ENCODE measurements around the gene GNAL. TPM values are rescaled to one million over a fixed set of nuclear protein-coding genes. Genes with fewer than 3 reads are reported as not detected.

Gene GNAL
- total RNA-seq, 1 experiment from 2014 or later = 4.6 TPM

- no peaks in the 10 kb centered on the region for H3K27me3 ChIP-seq (ENCODE audit: insufficient read depth, low read length)
- BruUV-seq (replicated peaks) = no TSS peak
- H3K27ac ChIP-seq (ENCODE audit: low read depth, low read length) = no peak overlapping the region
- ATAC-seq = no peak
- no peaks in the 10 kb centered on the region for H4K20me1 ChIP-seq (ENCODE audit: insufficient read depth)
- no peak for DNase-seq (ENCODE audit: low read depth, low spot score)
- no peak overlapping the region for H3K4me2 ChIP-seq (ENCODE audit: low read length)
- no peak overlapping the region for H3K4me3 ChIP-seq (replicated peaks in 1 of 2; ENCODE audit: low read depth in 1 of 2, low read length in 2 of 2)
- no peak overlapping the region for H2AFZ ChIP-seq (ENCODE audit: low read depth, low read length, poor library complexity, severe bottlenecking)
- no peak for TF ChIP-seq YY1 (IDR thresholded peaks at IDR 0.05; ENCODE audit: extremely low read depth, insufficient replicate concordance, low read depth, low read length)
- no peak for TF ChIP-seq FOSL1 (IDR thresholded peaks at IDR 0.05; ENCODE audit: low read depth)
- TF ChIP-seq CTCF (IDR thresholded peaks at IDR 0.05 in 2 of 3, conservative IDR thresholded peaks at IDR 0.05 in 1 of 3; ENCODE audit: borderline replicate concordance in 1 of 3, insufficient read depth in 1 of 3, low read depth in 2 of 3, low read length in 2 of 3) = no peak
- no peak for TF ChIP-seq JUND (IDR thresholded peaks at IDR 0.05)
- TF ChIP-seq ZFX (IDR thresholded peaks at IDR 0.05) = no peak
- no peak for TF ChIP-seq EGR1 (IDR thresholded peaks at IDR 0.05; ENCODE audit: low read depth)
- no peak for TF ChIP-seq POLR2AphosphoS5 (IDR thresholded peaks at IDR 0.05; ENCODE audit: low read depth, low read length)
- TF ChIP-seq ELF1 (IDR thresholded peaks at IDR 0.05; ENCODE audit: borderline replicate concordance, low read depth) = no peak
- no peak for TF ChIP-seq SRF (IDR thresholded peaks at IDR 0.05; ENCODE audit: low read depth)
- TF ChIP-seq, protein P1, sequence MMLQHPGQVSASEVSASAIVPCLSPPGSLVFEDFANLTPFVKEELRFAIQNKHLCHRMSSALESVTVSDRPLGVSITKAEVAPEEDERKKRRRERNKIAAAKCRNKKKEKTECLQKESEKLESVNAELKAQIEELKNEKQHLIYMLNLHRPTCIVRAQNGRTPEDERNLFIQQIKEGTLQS (IDR thresholded peaks at IDR 0.05) = no peak
- no peak for TF ChIP-seq EZH2phosphoT487 (IDR thresholded peaks at IDR 0.05; ENCODE audit: borderline replicate concordance)
- TF ChIP-seq, protein P2, sequence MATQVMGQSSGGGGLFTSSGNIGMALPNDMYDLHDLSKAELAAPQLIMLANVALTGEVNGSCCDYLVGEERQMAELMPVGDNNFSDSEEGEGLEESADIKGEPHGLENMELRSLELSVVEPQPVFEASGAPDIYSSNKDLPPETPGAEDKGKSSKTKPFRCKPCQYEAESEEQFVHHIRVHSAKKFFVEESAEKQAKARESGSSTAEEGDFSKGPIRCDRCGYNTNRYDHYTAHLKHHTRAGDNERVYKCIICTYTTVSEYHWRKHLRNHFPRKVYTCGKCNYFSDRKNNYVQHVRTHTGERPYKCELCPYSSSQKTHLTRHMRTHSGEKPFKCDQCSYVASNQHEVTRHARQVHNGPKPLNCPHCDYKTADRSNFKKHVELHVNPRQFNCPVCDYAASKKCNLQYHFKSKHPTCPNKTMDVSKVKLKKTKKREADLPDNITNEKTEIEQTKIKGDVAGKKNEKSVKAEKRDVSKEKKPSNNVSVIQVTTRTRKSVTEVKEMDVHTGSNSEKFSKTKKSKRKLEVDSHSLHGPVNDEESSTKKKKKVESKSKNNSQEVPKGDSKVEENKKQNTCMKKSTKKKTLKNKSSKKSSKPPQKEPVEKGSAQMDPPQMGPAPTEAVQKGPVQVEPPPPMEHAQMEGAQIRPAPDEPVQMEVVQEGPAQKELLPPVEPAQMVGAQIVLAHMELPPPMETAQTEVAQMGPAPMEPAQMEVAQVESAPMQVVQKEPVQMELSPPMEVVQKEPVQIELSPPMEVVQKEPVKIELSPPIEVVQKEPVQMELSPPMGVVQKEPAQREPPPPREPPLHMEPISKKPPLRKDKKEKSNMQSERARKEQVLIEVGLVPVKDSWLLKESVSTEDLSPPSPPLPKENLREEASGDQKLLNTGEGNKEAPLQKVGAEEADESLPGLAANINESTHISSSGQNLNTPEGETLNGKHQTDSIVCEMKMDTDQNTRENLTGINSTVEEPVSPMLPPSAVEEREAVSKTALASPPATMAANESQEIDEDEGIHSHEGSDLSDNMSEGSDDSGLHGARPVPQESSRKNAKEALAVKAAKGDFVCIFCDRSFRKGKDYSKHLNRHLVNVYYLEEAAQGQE (IDR thresholded peaks at IDR 0.05; ENCODE audit: low read depth) = no peak
- no peaks in the 10 kb centered on the region for H3K4me1 ChIP-seq (ENCODE audit: control insufficient read depth in 1 of 2, insufficient read depth in 2 of 2, low read length in 2 of 2)
- ChIA-PET RAD21 (ENCODE audit: low non-redundant PET in 1 of 2, low total read pairs in 2 of 2, uncharacterized antibody in 2 of 2, unreplicated experiment in 2 of 2) (no interaction called here), POLR2A (no interaction called here), CTCF (no interaction called here)
- no peaks in the 10 kb centered on the region for H3K9me2 ChIP-seq (ENCODE audit: insufficient read depth)
- H3K36me3 ChIP-seq (ENCODE audit: control insufficient read depth in 1 of 2, insufficient read depth in 2 of 2, low read length in 2 of 2) = no peaks in the 10 kb centered on the region
- no peaks in the 10 kb centered on the region for H3K9me3 ChIP-seq (ENCODE audit: control insufficient read depth in 1 of 2, insufficient read depth in 1 of 2, low read depth in 1 of 2, low read length in 2 of 2)
- no peaks in the 10 kb centered on the region for H3K79me2 ChIP-seq (ENCODE audit: insufficient read depth, low read length)
- intact Hi-C loops (cut with micrococcal nuclease) = no loop called here
- H3K9ac ChIP-seq (ENCODE audit: low read length) = no peak overlapping the region
Measured at GRCh38 chr18:11830585-11830984, 141.5 kb downstream of the GNAL start.

Data from HCT116 (cell line).